HCT116 (cell line): ENCODE measurements around the gene AAMDC. TPM values are rescaled to one million over a fixed set of nuclear protein-coding genes. Genes with fewer than 3 reads are reported as not detected.
"Not testable (repeated sequence)": the region's sequence is repeated elsewhere in the genome, so short reads cannot be mapped to it uniquely, and the experiment has no call there.

Experiments
- ATAC-seq: fragments of 200-7000 bp; cut with Tn5 transposase; 2 replicates; pipeline ENCODE4 v1.9.1; 2020; ENCODE audit warnings: mild to moderate bottlenecking, moderate library complexity
- BruUV-seq: library from RNA; stranded (reverse); fragments of 400-500 nt; replicated peaks from 2 replicates; lab custom pipeline; 2021; lab: Mats Ljungman, UMichigan
- CTCF ChIA-PET: fragments of 300-600 bp; sonication (Branson Sonifier 250); formaldehyde crosslinking; loops from one replicate; lab custom pipeline; 2021; ENCODE audit warnings: antibody characterized with exemption; lab: Charles Lee
- POLR2A ChIA-PET: fragments of 300-600, 350-600 bp; sonication (Branson Sonifier 250); formaldehyde crosslinking; loops from one replicate; lab custom pipeline; 2021; ENCODE audit warnings: antibody characterized with exemption; lab: Charles Lee
- RAD21 ChIA-PET, 2 experiments: fragments of 300-600 bp; sonication (Branson Sonifier 250); formaldehyde crosslinking; loops; one replicate each; lab custom pipeline; 2023; ENCODE audit warnings: low total read pairs in 2 of 2; ENCODE audit not compliant: uncharacterized antibody in 2 of 2, unreplicated experiment in 2 of 2, low non-redundant PET in 1 of 2; lab: Charles Lee
- DNase-seq: peaks from one replicate; pipeline ENCODE4 v3.0.0-alpha.2; 2010; ENCODE audit warnings: low read depth, low spot score
- H2AFZ ChIP-seq: fragments of 200-600 bp; shearing (Covaris generic), sonication (generic); 2 replicates; pipeline ENCODE4 v1.6.1; 2017; ENCODE audit warnings: low read depth, mixed run types, mixed read lengths, antibody characterized with exemption, low read length; ENCODE audit not compliant: poor library complexity, severe bottlenecking
- H3K27ac ChIP-seq: 2 replicates; pipeline ENCODE4 v1.5.1; 2012; ENCODE audit warnings: low read depth, low read length
- H3K27me3 ChIP-seq: fragments of 200-600 bp; sonication (generic); 2 replicates; pipeline ENCODE4 v1.6.1; 2016; ENCODE audit warnings: mixed run types, low read length, mixed read lengths; ENCODE audit not compliant: insufficient read depth
- H3K36me3 ChIP-seq, 2 experiments: fragments of 200-500 bp in 1 of 2; fragments of 200-600 bp in 1 of 2; sonication (Bioruptor generic) in 1 of 2; sonication (generic) in 1 of 2; 2 replicates each; pipeline versions ENCODE4 v1.5.1 to v1.6.1; 2014 to 2016; ENCODE audit warnings: low read length in 2 of 2, inconsistent platforms in 1 of 2, mixed read lengths in 1 of 2, mixed run types in 1 of 2; ENCODE audit not compliant: insufficient read depth in 2 of 2, control insufficient read depth in 1 of 2
- H3K4me1 ChIP-seq, 2 experiments: fragments of 200-600 bp in 1 of 2; sonication (generic) in 1 of 2; 2 replicates each; pipeline versions ENCODE4 v1.5.1 to v1.6.1; 2012 to 2017; ENCODE audit warnings: low read length in 2 of 2, inconsistent platforms in 1 of 2, mild to moderate bottlenecking in 1 of 2, mixed read lengths in 1 of 2, mixed run types in 1 of 2, moderate library complexity in 1 of 2; ENCODE audit not compliant: insufficient read depth in 2 of 2, control insufficient read depth in 1 of 2
- H3K4me2 ChIP-seq: fragments of 200-600 bp; sonication (generic); 2 replicates; pipeline ENCODE4 v1.6.1; 2017; ENCODE audit warnings: mixed run types, low read length, mixed read lengths
- H3K4me3 ChIP-seq, 2 experiments: fragments of 200-600 bp in 1 of 2; sonication (generic) in 1 of 2; replicated peaks in 1 of 2; 2 replicates each; pipeline ENCODE4 v1.5.1; 2011 to 2016; ENCODE audit warnings: low read length in 2 of 2, control low read depth in 1 of 2, low read depth in 1 of 2, mild to moderate bottlenecking in 1 of 2, mixed read lengths in 1 of 2, mixed run types in 1 of 2
- H3K79me2 ChIP-seq: fragments of 200-600 bp; sonication (generic); 2 replicates; pipeline ENCODE4 v1.6.1; 2017; ENCODE audit warnings: mild to moderate bottlenecking, mixed run types, low read length, moderate library complexity, mixed read lengths; ENCODE audit not compliant: insufficient read depth
- H3K9ac ChIP-seq: fragments of 200-600 bp; sonication (generic); 2 replicates; pipeline ENCODE4 v1.6.1; 2016; ENCODE audit warnings: low read length, mixed read lengths
- H3K9me2 ChIP-seq: fragments of 200-600 bp; sonication (generic), shearing (Covaris generic); 2 replicates; pipeline ENCODE4 v1.6.1; 2017; ENCODE audit warnings: mixed run types, mild to moderate bottlenecking, moderate library complexity; ENCODE audit not compliant: insufficient read depth
- H3K9me3 ChIP-seq, 2 experiments: fragments of 200-500 bp in 1 of 2; fragments of 200-600 bp in 1 of 2; sonication (Bioruptor generic) in 1 of 2; sonication (generic) in 1 of 2; 2 replicates each; pipeline ENCODE4 v1.6.1; 2014 to 2017; ENCODE audit warnings: low read length in 2 of 2, mixed read lengths in 2 of 2, inconsistent platforms in 1 of 2, low read depth in 1 of 2, mild to moderate bottlenecking in 1 of 2, mixed run types in 1 of 2, moderate library complexity in 1 of 2; ENCODE audit not compliant: control insufficient read depth in 1 of 2, insufficient read depth in 1 of 2
- H4K20me1 ChIP-seq: fragments of 200-600 bp; sonication (generic), shearing (Covaris generic); 2 replicates; pipeline ENCODE4 v1.6.1; 2017; ENCODE audit warnings: mixed run types, mild to moderate bottlenecking, moderate library complexity; ENCODE audit not compliant: insufficient read depth
- intact Hi-C: fragments of 100-400 bp; cut with micrococcal nuclease; formaldehyde crosslinking; loops from 2 replicates; pipeline ENCODE4 v1.10.0; 2022
- total RNA-seq: library from RNA; stranded (reverse); gene quantifications from one replicate; pipeline ENCODE4 v1.2.1, GENCODE V29; 2021; ENCODE audit not compliant: unreplicated experiment

AAMDC gene
- total RNA-seq, 1 experiment from 2014 or later, result 11.2 TPM

- H3K9me2 ChIP-seq, CTCF ChIA-PET, H4K20me1 ChIP-seq, H3K27me3 ChIP-seq, H3K4me2 ChIP-seq, H3K9me3 ChIP-seq, H3K36me3 ChIP-seq, RAD21 ChIA-PET, POLR2A ChIA-PET, H2AFZ ChIP-seq, H3K79me2 ChIP-seq, BruUV-seq, intact Hi-C loops, H3K4me1 ChIP-seq, H3K27ac ChIP-seq, H3K9ac ChIP-seq, H3K4me3 ChIP-seq: not testable (repeated sequence)
- DNase-seq (peak; percentile 0), ATAC-seq (peak; percentile 46; the same call in 1 of the 2 replicates)
Observed at GRCh38 chr11:77914307-77914791, 93.4 kb downstream of the AAMDC start.

- BruUV-seq, POLR2A ChIA-PET, H3K79me2 ChIP-seq, intact Hi-C loops, H3K4me3 ChIP-seq, H3K27ac ChIP-seq, H4K20me1 ChIP-seq, RAD21 ChIA-PET, H3K4me1 ChIP-seq, H3K9ac ChIP-seq, H3K4me2 ChIP-seq, H3K9me2 ChIP-seq, CTCF ChIA-PET, ATAC-seq, H3K36me3 ChIP-seq, DNase-seq, H2AFZ ChIP-seq, H3K9me3 ChIP-seq, H3K27me3 ChIP-seq: not testable (repeated sequence)
Observed at GRCh38 chr11:77917713-77918112, 96.8 kb downstream of the AAMDC start.

Other genes starting within 250 kb of the AAMDC start
- 0.20 TPM for gene AQP11, start 231.2 kb upstream of the AAMDC start, total RNA-seq
- gene CLNS1A, start 183.3 kb upstream of the AAMDC start, total RNA-seq, result 151 TPM
- gene RSF1, start 422 bp upstream of the AAMDC start, total RNA-seq, result 43.1 TPM
- gene INTS4, start 173.5 kb downstream of the AAMDC start, total RNA-seq, result 41.0 TPM
- 15.2 TPM for gene KCTD14, start 202.1 kb downstream of the AAMDC start, total RNA-seq
- gene THRSP, start 242.7 kb downstream of the AAMDC start, total RNA-seq, result not detected